SU-DHL-6 (cell line): ENCODE measurements around the gene PTCH2.

Source experiments
- CTCF ChIP-seq: fragments of 200-600 bp; sonication (generic); IDR thresholded peaks from one replicate; pipeline ENCODE4 v1.5.1; 2017; ENCODE audit warnings: antibody characterized with exemption, mild to moderate bottlenecking, low read length, moderate library complexity; ENCODE audit not compliant: insufficient read depth, poor library complexity, severe bottlenecking
- EZH2phosphoT487 ChIP-seq: fragments of 200-600 bp; sonication (generic), shearing (Covaris generic); conservative IDR thresholded peaks from 2 replicates; pipeline ENCODE4 v1.6.1; 2018; ENCODE audit warnings: mild to moderate bottlenecking, antibody characterized with exemption, low read length, moderate library complexity, mixed read lengths

GRCh38 chr1:44884746-44885145 lies 41.7 kb upstream of the PTCH2 start:
- TF ChIP-seq CTCF = no peak
- TF ChIP-seq EZH2phosphoT487 = no peak
